GM13977 (cell line): Measurements from ENCODE around the gene PKD1L1.

Source experiments
- DNase-seq: peaks from one replicate; pipeline ENCODE4 v3.0.0; 2012; ENCODE audit warnings: low spot score
- in situ Hi-C: fragments of 300-500 bp; cut with MboI; formaldehyde crosslinking; loops from one replicate; pipeline ENCODE4 v1.12.0; 2022; ENCODE audit warnings: low sequenced_read_pairs, low pct_unique_long_range_greater_than_20kb, mixed read lengths, inconsistent platforms; ENCODE audit not compliant: unreplicated experiment
- TF ChIP-seq, protein P1 (sequence below): IDR thresholded peaks from 2 replicates; pipeline ENCODE4 v1.5.1; 2012; ENCODE audit warnings: mild to moderate bottlenecking, control low read depth; ENCODE audit not compliant: insufficient read depth; ENCODE audit errors: extremely low read depth, missing control alignments

Gene PKD1L1

DNA sequence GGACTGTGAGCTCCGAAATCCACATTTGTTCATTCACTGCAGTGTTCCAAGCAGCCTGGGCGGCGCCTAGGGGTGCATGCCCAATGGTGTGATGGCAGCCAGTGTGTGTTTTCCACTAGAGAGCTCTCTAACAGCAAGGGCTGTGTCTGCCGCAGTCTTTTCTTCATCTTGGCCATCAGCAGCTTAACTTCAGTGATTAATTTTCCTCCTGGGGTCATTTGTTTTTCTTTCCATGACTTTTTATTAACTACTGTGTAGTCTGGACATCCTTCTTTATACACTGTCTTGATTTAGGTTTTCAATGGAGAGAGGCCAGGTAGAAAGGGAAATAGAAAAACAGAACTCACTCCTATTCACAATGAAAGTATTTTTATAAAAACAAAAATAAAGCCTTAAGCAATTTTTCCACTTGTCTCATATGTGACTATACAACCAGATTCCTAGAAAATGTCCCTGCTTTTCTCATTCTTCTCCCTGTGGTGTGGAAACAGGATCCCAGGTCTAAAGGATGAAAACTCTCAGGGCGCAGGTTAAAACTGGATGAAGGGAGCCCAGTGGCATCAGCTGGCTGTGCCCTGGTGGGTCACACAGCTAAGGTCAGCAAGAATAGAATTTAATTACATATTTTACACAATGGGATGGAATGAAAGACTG, 176.8 kb downstream of the PKD1L1 start:
- in situ Hi-C loops, result no loop called here
- TF ChIP-seq, protein P1, sequence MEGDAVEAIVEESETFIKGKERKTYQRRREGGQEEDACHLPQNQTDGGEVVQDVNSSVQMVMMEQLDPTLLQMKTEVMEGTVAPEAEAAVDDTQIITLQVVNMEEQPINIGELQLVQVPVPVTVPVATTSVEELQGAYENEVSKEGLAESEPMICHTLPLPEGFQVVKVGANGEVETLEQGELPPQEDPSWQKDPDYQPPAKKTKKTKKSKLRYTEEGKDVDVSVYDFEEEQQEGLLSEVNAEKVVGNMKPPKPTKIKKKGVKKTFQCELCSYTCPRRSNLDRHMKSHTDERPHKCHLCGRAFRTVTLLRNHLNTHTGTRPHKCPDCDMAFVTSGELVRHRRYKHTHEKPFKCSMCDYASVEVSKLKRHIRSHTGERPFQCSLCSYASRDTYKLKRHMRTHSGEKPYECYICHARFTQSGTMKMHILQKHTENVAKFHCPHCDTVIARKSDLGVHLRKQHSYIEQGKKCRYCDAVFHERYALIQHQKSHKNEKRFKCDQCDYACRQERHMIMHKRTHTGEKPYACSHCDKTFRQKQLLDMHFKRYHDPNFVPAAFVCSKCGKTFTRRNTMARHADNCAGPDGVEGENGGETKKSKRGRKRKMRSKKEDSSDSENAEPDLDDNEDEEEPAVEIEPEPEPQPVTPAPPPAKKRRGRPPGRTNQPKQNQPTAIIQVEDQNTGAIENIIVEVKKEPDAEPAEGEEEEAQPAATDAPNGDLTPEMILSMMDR, result no peak
- no peak for DNase-seq

DNA sequence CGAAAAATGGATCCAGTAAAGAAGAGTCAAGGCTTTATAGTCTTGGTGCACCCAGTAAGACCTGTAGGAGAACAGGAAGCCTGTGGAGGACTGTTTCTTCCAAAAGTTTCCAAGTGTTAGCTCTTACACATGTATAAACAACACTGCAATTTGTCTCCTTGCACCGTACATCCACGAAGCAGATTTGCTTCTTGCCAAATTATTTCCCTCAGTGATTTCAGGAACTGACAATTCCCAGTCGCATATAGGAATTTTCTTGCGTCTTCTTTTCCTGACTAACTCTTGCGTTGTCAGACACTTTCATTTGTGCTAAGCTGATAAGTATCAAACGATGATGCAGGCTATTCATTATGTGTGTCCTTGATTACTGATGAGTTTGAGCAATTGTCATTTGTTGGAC, 182.1 kb downstream of the PKD1L1 start:
- DNase-seq, result no peak
- in situ Hi-C loops, result no loop called here
- TF ChIP-seq, protein P1, result no peak

GRCh38 chr7:47765373-47765979, 182.8 kb downstream of the PKD1L1 start:
- in situ Hi-C loops, result no loop called here
- TF ChIP-seq, protein P1, result no peak
- DNase-seq, result no peak

GRCh38 chr7:47764746-47765145, 183.5 kb downstream of the PKD1L1 start:
- TF ChIP-seq, protein P1, result no peak
- DNase-seq, result no peak
- in situ Hi-C loops, result no loop called here

DNA sequence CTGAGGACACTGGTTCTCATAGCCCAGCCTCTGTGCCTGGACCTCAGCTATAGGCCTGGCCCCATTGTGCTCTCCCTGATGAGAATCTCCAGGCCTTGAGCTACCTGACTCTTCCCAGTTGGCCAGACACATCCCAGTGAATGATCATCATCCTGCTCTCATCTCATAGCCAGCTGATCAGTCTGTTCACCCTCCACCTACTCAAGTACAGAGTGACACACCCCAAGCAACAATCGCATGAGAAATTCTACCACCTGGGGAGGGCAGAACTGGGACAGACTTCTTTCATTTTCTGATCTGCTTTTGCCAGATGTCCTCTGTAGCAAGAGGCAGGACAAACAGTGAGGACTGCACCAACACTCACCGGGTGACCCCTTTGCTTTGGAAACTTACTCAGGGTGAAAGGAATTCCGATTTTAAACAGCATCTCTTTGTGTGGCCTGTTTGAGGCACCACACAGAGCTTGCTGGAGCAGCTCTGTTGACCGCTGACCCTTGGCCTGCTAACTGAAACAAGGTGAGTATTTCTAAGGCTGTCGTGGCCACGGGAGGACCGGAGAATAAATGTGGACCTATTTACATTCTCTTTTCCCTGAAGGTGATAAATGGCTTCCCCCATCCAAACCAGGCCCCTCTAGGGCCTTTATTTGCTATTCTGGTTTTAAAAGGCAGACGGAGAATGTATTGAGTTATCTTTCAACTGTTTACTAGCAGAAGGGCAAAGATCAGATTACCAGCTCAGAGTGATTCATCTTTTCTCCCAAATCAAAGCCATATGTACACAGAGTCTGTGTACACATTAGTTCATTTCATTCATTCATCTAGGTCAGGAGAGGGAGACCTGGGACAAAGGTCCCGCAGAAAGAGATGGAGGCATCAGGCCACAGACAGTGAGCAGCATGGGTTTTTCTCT, 184.9 kb downstream of the PKD1L1 start:
- in situ Hi-C loops, result no loop called here
- no peak for DNase-seq
- TF ChIP-seq, protein P1, result no peak

GRCh38 chr7:47762746-47763062, 185.6 kb downstream of the PKD1L1 start:
- DNase-seq, result no peak
- TF ChIP-seq, protein P1, result no peak
- in situ Hi-C loops, result no loop called here
